ENCODE results near the gene CLEC1B. TPM values are rescaled to one million over a fixed set of nuclear protein-coding genes. Genes with fewer than 3 reads are reported as not detected.
"Not testable (repeated sequence)": the region's sequence is repeated elsewhere in the genome, so short reads cannot be mapped to it uniquely, and the experiment has no call there.

Gene CLEC1B
- total RNA-seq, 8 experiments from 2014 or later, result 0.31 TPM; not detected in 7

DNA sequence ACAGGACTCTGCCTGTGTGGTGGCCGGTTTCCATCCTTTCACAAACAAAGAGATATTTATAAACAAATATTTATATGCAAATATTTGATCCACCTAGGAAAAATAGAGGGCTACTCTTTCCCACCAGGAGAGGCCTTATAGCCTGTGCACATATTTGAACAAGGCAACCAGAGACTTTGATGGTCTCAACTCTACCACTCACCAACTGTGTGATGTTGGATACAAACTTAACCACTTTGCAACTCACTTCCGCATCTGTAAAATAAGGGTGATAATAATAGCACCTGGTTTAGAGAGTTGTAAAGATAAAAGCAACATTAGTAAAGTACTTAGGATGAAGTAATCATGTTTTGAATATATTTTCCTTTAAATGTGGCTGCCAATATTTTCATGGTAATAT is 29.2 kb downstream of the CLEC1B start:
- ATAC-seq (replicated peaks in 6 of 8), result no peak
- in situ Hi-C loops (cut with MboI; ENCODE audit: low pct_unique_long_range_greater_than_20kb in 2 of 9, low sequenced_read_pairs in 9 of 9, unreplicated experiment in 9 of 9), result no loop called here
- 32 to 100% (median 88%) methylated on average over 1 to 2 of the region's 2 CpGs for WGBS, 10 experiments
- Histone ChIP-seq H3K27ac (no peak overlapping the region), H3K4me3 (no peak overlapping the region), H3K4me1 (replicated peaks in 1 of 2) (no peaks in the 10 kb centered on the region)

DNA sequence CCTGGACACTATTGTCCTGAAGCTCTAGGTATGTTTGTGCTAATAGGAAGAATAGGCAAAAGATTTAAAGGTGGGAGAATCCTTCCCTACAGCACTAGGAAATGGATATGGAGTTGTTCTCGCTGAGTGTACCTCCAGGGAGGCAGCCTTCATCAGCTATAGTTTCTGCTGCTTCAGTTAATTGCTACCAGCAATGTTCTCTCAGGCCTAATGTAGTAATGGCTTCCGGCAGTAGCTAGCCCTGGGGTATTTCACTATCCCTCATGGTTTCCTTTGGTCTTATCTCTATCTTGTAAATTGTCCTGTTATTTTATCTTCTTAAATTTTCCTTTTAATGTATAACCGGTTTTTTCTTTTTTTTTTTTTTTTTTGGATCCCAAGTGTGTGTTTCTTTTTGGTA is 37.0 kb downstream of the CLEC1B start:
- H3K4me3 ChIP-seq, result no peak overlapping the region
- 74 to 99% (median 90%) methylated on average over 2 to 3 of the region's 3 CpGs; no CpG with 5 or more reads in 1 of the 10 experiments for WGBS, 10 experiments
- in situ Hi-C loops (cut with MboI; ENCODE audit: low pct_unique_long_range_greater_than_20kb in 2 of 9, low sequenced_read_pairs in 9 of 9, unreplicated experiment in 9 of 9), result no loop called here
- no peak for ATAC-seq (replicated peaks in 6 of 8)
- H3K27ac ChIP-seq, result no peak overlapping the region
- H3K4me1 ChIP-seq (replicated peaks in 1 of 2), result no peaks in the 10 kb centered on the region

DNA sequence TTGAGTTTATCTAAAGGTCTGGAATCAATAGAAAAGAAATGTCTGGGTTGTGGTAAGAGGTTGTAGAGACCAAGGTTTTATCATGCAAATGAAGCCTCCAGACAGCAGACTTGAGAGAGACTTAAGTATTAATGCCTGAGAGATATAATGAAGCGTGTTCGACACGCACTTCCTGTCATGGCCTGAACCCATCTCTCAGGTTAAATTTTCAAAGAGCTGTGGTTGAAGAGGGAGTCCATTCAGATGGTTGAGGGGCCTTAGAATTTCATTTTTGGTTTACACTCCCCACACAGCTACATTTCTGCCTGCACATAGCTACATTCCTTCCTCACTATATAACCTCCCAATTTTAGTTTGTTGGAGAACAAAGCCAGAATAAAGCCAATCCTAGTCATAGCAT is 37.8 kb downstream of the CLEC1B start:
- ATAC-seq (replicated peaks in 6 of 8), result no peak
- WGBS, 10 experiments, result 86 to 100% (median 100%) methylated on average over 1 to 3 of the region's 3 CpGs; no CpG with 5 or more reads in 3 of the 10 experiments
- in situ Hi-C loops (cut with MboI; ENCODE audit: low pct_unique_long_range_greater_than_20kb in 2 of 9, low sequenced_read_pairs in 9 of 9, unreplicated experiment in 9 of 9), result no loop called here
- no peaks in the 10 kb centered on the region for H3K4me1 ChIP-seq (replicated peaks in 1 of 2)
- H3K4me3 ChIP-seq, result no peak overlapping the region
- H3K27ac ChIP-seq, result no peak overlapping the region

GRCh38 chr12:9960590-9960989 is 38.3 kb downstream of the CLEC1B start:
- 10 to 100% (median 89%) methylated on average over 1 to 5 of the region's 5 CpGs for WGBS, 10 experiments
- H3K27ac ChIP-seq, result no peak overlapping the region
- H3K4me3 ChIP-seq, result no peak overlapping the region
- in situ Hi-C loops (cut with MboI; ENCODE audit: low pct_unique_long_range_greater_than_20kb in 2 of 9, low sequenced_read_pairs in 9 of 9, unreplicated experiment in 9 of 9), result no loop called here
- no peaks in the 10 kb centered on the region for H3K4me1 ChIP-seq (replicated peaks in 1 of 2)
- no peak for ATAC-seq (replicated peaks in 6 of 8)

GRCh38 chr12:9957834-9958233 is 41.1 kb downstream of the CLEC1B start:
- Histone ChIP-seq H3K4me3 (no peak overlapping the region), H3K27ac (no peak overlapping the region), H3K4me1 (replicated peaks in 1 of 2) (no peaks in the 10 kb centered on the region)
- in situ Hi-C loops (cut with MboI; ENCODE audit: low pct_unique_long_range_greater_than_20kb in 2 of 9, low sequenced_read_pairs in 9 of 9, unreplicated experiment in 9 of 9), result no loop called here
- ATAC-seq (replicated peaks in 6 of 8), result no peak

DNA sequence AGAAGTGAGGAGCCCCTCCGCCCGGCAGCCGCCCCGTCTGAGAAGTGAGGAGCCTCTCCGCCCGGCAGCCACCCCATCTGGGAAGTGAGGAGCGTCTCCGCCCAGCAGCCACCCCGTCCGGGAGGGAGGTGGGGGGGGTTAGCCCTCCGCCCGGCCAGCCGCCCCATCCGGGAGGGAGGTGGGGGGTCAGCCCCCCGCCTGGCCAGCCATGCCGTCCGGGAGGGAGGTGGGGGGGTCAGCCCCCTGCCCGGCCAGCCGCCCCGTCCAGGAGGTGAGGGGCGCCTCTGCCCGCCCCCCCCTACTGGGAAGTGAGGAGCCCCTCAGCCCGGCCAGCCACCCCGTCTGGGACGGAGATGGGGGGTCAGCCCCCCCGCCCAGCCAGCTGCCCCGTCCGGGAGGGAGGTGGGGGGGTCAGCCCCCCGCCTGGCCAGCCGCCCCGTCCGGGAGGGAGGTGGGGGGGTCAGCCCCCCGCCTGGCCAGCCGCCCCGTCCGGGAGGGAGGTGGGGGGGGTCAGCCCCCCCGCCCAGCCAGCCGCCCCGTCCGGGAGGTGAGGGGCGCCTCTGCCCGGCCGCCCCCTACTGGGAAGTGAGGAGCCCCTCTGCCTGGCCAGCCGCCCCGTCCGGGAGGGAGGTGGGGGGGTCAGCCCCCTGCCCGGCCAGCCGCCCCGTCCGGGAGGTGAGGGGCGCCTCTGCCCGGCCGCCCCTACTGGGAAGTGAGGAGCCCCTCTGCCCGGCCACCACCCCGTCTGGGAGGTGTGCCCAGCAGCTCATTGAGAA is 45.8 kb downstream of the CLEC1B start:
- H3K27ac ChIP-seq; H3K4me1 ChIP-seq (replicated peaks in 1 of 2); in situ Hi-C loops (cut with MboI; ENCODE audit: low pct_unique_long_range_greater_than_20kb in 2 of 9, low sequenced_read_pairs in 9 of 9, unreplicated experiment in 9 of 9); ATAC-seq (replicated peaks in 6 of 8); H3K4me3 ChIP-seq: not testable (repeated sequence)
- WGBS, 10 experiments, result no CpG with 5 or more reads among the region's 55 CpGs

DNA sequence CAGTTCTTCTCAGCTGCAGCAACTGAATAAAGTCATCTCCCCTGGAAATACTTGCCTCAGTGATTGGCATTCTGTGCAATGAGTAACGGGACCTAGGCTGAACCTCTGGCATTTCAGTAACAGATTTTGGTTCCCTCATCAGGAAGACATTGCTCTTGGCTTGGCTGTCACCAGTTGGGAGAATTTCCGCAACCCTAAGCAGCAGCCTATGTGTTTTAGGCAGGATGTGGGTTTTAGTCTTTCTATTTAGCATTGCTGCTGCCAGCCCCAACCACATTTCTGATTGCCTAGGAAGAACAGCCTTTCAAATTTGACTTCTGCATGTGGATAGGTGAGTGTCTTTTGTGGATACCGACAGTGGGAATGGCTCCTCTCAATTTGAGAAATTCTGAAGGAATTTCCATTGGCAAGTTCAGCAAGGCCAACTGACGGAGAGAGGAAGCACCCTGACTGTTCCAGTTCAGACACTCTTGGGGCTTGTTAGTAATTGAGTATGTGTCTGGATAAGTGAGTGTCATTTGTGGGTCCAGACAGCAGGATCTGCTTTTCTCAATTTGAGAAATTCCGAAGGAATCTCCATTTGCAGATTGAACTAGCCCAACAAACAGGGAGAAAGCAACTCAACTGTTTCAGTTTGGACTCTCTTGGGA is 47.8 kb downstream of the CLEC1B start:
- in situ Hi-C loops (cut with MboI; ENCODE audit: low pct_unique_long_range_greater_than_20kb in 2 of 9, low sequenced_read_pairs in 9 of 9, unreplicated experiment in 9 of 9), result no loop called here
- Histone ChIP-seq H3K4me1 (replicated peaks in 1 of 2) (no peaks in the 10 kb centered on the region), H3K27ac (no peak overlapping the region), H3K4me3 (no peak overlapping the region)
- no peak for ATAC-seq (replicated peaks in 6 of 8)
- 5 to 93% (median 60%) methylated on average over 1 to 3 of the region's 5 CpGs; no CpG with 5 or more reads in 2 of the 10 experiments for WGBS, 10 experiments

- Histone ChIP-seq H3K27ac (no peak overlapping the region), H3K4me3 (no peak overlapping the region), H3K4me1 (replicated peaks in 1 of 2) (no peaks in the 10 kb centered on the region)
- ATAC-seq (replicated peaks in 6 of 8), result no peak
- in situ Hi-C loops (cut with MboI; ENCODE audit: low pct_unique_long_range_greater_than_20kb in 2 of 9, low sequenced_read_pairs in 9 of 9, unreplicated experiment in 9 of 9), result loop anchor here in 3 of 9 experiments (25.0 kb wide), 2 partner anchors 136 to 189 kb away; partner anchors contain the start of gene CLEC7A (in 2 of the 3)
- 24 to 100% (median 77%) methylated on average over 2 to 3 of the region's 3 CpGs for WGBS, 10 experiments
Measured at GRCh38 chr12:9948606-9949296, 50.2 kb downstream of the CLEC1B start.

GRCh38 chr12:9947674-9948073 is 51.2 kb downstream of the CLEC1B start:
- 0 to 100% (median 85%) methylated on average over 1 to 2 of the region's 3 CpGs; no CpG with 5 or more reads in 3 of the 10 experiments for WGBS, 10 experiments
- in situ Hi-C loops (cut with MboI; ENCODE audit: low pct_unique_long_range_greater_than_20kb in 2 of 9, low sequenced_read_pairs in 9 of 9, unreplicated experiment in 9 of 9), result loop anchor here in 3 of 9 experiments (25.0 kb wide), 2 partner anchors 135 to 190 kb away; partner anchors contain the start of gene CLEC7A (in 2 of the 3)
- ATAC-seq (replicated peaks in 6 of 8), result no peak
- Histone ChIP-seq H3K4me3 (no peak overlapping the region), H3K27ac (no peak overlapping the region), H3K4me1 (replicated peaks in 1 of 2) (no peaks in the 10 kb centered on the region)

DNA sequence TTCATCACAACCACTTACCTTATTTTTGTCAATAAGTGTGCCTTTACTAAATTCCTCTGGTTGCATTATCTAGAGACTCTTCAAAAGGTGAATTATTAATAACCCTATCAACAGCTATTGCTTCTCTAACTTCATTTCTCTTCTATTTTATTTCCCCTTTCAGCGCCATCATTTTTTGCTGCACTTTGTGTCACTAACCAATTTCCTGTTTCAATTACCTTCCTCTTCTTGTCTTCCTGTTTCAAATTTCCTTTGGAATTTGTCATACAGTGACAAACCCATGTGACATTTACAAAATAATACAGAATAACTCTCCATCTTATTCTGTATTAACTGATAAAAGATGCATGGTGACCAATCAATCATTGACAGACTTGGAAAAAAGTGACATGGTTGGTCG is 54.5 kb downstream of the CLEC1B start:
- 40 to 100% (median 82%) methylated on average over 1 to 2 of the region's 2 CpGs for WGBS, 10 experiments
- in situ Hi-C loops (cut with MboI; ENCODE audit: low pct_unique_long_range_greater_than_20kb in 2 of 9, low sequenced_read_pairs in 9 of 9, unreplicated experiment in 9 of 9), result loop anchor here in 3 of 9 experiments (25.0 kb wide), 2 partner anchors 132 to 193 kb away; partner anchors contain the start of gene CLEC7A (in 2 of the 3)
- H3K4me1 ChIP-seq (replicated peaks in 1 of 2), result no peaks in the 10 kb centered on the region
- ATAC-seq (replicated peaks in 6 of 8), result no peak
- no peak overlapping the region for H3K4me3 ChIP-seq
- no peak overlapping the region for H3K27ac ChIP-seq

DNA sequence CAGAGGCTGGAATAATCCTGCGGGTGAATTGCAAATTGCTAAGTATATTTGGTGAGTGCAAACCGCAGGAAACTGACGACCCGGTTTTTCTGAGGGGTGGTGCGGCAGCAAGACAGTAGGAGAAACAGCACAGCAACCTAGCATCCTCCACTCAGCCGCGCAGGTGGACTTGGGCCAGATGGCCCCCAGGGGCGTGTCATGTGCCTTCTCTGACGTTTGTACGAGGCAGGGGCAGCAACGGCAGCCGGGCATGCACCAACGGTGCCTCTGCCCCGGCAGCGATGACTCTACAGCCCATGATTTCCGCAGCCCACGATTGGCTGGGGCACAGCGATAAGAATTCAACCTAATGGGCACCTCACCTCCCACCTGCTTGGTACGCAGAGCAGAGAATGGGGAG is 55.7 kb downstream of the CLEC1B start:
- Histone ChIP-seq H3K27ac (no peak overlapping the region), H3K4me3 (no peak overlapping the region), H3K4me1 (replicated peaks in 1 of 2) (no peaks in the 10 kb centered on the region)
- ATAC-seq (replicated peaks in 6 of 8), result no peak
- 55 to 100% (median 80%) methylated on average over 1 to 4 of the region's 19 CpGs; no CpG with 5 or more reads in 2 of the 10 experiments for WGBS, 10 experiments
- in situ Hi-C loops (cut with MboI; ENCODE audit: low pct_unique_long_range_greater_than_20kb in 2 of 9, low sequenced_read_pairs in 9 of 9, unreplicated experiment in 9 of 9), result loop anchor here in 3 of 9 experiments (25.0 kb wide), 2 partner anchors 131 to 194 kb away; partner anchors contain the start of gene CLEC7A (in 2 of the 3)

Data from motor neuron (in vitro differentiated cells).